GM12801 (cell line): ENCODE results near the gene PPP2R2C.

Experiments
- CTCF ChIP-seq: IDR thresholded peaks from one replicate; pipeline ENCODE4 v1.5.1; 2011; ENCODE audit warnings: control low read depth; ENCODE audit not compliant: insufficient read length; ENCODE audit errors: extremely low read depth

PPP2R2C gene

GRCh38 chr4:6303943-6304342, 168.5 kb downstream of the PPP2R2C start:
- TF ChIP-seq CTCF: no peak

GRCh38 chr4:6302869-6303268, 169.5 kb downstream of the PPP2R2C start:
- no peak for TF ChIP-seq CTCF

- TF ChIP-seq CTCF: no peak
Observed at GRCh38 chr4:6301732-6302442, 170.5 kb downstream of the PPP2R2C start.

GRCh38 chr4:6301051-6301731, 171.2 kb downstream of the PPP2R2C start:
- TF ChIP-seq CTCF: no peak

- TF ChIP-seq CTCF: no peak
Observed at GRCh38 chr4:6300359-6300758, 172.1 kb downstream of the PPP2R2C start.

- no peak for TF ChIP-seq CTCF
Observed at GRCh38 chr4:6299875-6300274, 172.5 kb downstream of the PPP2R2C start.

- no peak for TF ChIP-seq CTCF
Observed at GRCh38 chr4:6298852-6299251, 173.6 kb downstream of the PPP2R2C start.
